Fibroblast of gingiva (primary cell): ENCODE measurements around the gene ITPR2.
A peak's percentile ranks its signal among the peaks of the same experiment; 100 is the strongest.
"Not testable (repeated sequence)": the region's sequence is repeated elsewhere in the genome, so short reads cannot be mapped to it uniquely, and the experiment has no call there.

Experiments
- DNase-seq: peaks from one replicate; pipeline ENCODE4 v3.0.0-alpha.2; 2011; ENCODE audit warnings: low read depth

Gene ITPR2

DNA sequence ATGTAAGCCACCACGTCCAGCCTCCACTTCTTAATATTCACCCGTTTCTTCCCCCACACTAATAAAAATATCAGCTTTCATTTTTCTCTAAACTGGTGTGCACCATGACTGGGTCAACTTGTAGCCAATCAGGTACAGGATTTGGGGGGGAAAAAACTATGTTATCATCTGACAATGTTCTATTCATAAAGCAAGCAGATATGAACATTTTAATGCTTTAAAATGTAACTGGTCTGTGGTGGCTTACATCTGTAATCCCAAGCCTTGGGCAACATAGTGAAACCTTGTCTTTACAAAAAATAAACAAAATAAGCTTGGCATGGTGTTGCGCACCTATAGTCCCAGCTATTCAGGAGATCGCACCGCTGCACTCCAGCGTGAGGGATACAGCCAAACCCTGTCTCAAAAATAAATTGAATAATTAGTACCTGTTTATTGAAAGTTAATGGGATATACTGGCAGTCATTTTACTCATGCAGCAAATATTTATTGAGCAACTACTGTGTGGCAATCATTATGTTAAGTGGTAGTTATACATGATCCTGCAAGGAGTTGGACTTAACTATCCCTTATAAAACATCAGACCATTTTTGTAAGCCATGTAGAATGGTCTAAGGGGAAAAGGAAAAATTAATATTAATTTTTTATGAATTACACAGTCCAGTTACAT, 15.3 kb upstream of the ITPR2 start:
- peak; percentile 57 for DNase-seq

DNA sequence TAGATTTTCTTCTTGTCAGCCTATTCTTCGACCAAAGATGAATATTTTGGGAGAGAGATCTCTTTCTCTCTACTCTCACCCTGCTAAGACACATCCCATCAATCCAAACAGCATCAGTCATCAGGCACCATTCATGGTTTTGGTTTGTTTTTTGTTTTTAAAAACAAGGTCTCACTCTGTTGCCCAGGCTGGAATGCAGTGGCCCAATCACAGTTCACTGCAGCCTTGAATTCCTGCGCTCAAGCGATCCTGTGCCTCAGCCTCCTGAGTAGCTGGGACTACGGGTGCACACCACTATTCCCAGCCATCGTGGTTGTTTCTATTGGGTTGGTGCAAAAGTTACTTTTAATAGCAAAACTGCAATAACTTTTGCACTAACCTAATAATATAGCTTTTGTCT, 14.4 kb upstream of the ITPR2 start:
- DNase-seq, result no peak

DNA sequence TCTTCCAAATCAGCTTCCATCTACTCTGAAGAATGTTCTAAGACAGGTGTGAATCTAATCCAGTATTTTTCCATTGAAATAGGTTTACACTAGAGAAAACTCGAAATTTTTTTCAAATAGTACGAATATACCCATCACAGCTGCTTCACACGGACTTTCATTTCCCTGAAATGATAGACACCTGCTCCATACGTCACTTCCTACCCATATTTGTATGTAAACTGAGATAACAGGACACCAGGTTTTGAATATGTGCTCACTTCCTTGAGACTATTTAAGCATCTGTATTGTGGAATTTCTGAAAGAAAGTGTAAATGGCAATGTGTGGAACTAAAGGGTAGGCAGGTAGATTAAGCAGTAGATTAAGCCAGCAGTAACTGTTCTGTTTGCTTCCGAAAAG, 13.4 kb upstream of the ITPR2 start:
- DNase-seq, result no peak

DNA sequence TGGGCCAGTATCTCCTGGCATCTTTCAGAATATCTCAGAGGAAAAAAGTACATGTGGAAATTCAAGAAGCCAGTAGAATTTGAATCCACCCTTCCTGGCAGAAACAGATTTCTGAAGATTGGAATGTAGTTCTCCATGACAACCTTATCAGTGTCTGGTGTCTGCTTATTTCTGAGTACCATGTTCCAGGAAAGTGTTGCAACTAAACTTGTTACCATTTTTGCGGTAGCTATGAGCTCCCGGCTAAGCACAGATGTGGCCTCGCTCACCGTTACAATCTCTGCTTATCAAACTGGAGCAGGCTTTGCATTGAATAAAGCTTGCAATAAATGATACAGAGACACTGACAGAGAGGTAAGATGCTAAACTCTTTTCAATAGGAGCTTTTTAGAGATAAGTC, 13.0 kb upstream of the ITPR2 start:
- peak; percentile 7 for DNase-seq

DNA sequence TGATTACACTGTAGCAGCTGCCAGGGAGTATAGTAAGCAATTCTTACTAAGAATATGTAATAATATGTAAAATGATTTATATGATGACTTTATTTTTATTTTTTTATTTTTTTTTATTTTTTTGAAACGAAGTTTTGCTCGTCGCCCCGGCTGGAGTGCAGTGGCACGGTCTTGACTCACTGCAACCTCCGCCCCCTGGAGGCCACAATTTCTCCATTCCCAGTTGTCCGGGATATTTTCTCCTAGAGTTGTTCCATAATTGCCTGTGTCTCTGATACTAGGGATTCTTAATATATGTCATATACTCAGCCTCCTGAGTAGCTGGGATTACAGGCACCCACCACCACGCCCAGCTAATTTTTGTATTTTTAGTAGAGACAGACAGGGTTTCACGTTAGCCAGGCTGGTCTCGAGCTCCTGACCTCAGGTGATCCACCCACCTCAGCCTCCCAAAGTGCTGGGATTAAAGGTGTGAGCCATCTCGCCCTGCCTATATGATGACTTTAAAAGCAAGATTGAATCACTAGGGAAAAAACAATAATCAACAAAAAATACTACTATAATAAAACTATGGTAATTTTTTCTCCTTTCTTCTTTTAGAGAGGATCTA, 12.2 kb upstream of the ITPR2 start:
- peak; percentile 33 for DNase-seq

DNA sequence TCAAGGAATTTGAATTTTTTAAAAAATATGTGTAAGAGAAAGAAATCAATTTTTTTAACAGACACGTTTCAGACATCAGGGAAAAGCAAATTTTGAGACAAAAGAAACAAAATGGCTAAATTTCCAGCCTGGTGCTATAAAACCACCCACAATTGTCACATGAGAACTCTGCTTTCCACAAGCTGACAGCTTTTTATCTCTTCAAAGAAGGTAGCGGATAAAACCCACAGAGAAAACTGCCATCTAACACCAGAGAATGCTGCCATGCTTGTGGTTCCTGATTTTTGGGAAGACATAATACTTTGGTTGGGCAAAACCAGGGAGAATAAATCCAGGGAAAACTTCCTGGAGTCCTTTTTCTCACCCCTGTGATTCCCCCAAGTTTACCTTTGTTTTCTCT, 10.3 kb upstream of the ITPR2 start:
- DNase-seq, result no peak

DNA sequence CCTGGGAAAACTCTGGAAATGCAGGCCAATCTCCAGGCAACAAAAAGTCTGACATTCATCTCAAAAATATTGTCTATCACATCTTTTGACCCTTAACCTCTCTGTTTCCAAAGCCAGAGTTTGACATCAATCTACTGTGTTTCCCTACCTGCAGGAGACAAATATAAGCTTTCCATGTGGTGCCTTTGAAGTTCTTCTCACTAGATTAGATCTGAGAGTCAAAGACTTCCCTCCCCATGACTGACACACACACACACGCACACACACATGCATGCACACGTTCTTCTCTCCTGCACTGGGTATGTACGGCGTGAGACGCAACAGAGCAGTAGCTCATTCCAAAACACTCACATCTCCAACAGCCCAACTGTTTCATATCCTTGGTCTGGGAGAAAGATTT, 8.1 kb upstream of the ITPR2 start:
- no peak for DNase-seq

DNA sequence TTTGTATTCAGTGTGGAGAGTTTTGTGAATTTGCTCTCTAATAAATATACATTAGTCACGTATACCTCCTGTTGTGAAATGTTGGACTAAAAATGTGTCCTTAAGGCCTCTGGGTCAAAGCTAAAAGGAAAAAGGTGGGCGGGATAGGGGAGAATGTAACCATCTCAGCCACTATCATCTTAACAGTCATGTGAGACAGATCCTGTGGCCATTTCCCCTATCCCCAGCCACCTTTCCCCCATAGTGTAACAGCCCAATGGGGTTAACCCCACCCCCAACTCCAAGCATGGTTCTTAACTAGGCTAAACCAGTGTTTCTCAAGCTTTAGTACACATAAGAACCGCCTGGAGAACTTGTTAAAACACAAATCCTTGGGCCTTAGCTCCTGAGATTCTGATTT, 6.5 kb upstream of the ITPR2 start:
- DNase-seq, result no peak

DNA sequence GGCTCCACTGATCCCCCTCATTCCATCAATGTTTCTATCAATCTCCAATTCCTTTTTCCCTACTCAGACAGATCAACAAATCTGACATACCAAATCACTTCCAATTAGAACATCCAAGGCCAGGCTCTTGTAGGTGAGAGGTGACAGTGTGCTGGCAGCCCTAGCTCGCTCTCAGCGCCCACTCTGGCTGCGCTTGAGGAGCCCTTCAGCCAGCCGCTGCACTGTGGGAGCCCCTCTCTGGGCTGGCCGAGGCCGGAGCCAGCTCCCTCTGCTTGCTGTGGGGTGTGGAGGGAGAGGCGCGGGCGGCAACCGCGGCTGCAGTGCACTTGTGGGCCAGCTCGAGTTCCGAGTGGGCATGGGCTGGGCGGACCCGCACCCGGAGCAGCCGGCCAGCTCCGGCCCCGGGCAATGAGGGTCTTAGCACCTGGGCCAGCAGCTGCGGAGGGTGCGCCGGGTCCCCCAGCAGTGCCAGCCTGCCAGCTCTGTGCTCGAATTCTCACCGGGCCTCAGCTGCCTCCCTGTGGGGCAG, 6.0 kb upstream of the ITPR2 start:
- DNase-seq, result no peak

DNA sequence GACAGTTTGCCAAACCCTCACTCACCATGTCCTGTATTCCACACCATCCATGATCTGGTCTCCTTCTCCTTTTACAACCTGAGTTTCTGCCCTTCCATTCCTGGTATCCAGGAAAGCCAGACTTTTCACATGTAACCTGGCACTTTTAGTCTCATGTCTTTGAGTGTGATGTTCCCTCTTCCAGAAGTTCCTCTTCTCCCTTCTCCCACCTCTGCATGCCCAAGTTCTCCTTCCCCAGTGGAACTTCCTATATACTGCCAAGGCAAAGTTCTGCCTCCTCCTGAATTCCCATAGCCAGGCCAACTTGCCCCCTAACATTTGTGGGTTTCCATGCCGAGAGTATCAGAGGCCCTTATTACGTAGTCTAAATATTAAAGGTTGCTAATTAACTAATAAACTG, 3.2 kb upstream of the ITPR2 start:
- no peak for DNase-seq

DNA sequence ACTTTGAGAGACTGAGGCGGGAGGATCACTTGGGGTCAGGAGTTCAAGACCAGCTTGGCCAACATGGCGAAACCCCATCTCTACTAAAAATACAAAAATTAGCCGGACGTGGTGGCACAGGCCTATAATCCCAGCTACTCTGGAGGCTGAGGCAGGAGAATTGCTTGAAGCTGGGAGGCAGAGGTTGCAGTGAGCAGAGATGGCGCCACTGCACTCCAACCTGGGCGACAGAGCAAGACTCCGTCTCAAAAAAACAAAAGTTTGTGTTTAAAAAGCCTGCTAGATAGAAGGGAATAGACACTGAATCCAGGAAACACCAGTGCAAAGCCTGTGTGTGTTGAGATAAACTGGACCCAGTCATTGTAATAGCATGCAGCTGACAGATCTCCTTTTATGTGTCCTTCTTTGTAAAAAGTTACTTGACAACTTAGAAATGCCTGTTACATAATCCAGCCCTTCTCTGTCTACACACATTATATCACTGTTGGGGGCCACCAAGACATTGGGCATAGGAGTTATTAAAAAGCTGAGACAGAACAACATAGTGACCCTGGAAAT, 1.6 kb upstream of the ITPR2 start:
- DNase-seq, result not testable (repeated sequence)

DNA sequence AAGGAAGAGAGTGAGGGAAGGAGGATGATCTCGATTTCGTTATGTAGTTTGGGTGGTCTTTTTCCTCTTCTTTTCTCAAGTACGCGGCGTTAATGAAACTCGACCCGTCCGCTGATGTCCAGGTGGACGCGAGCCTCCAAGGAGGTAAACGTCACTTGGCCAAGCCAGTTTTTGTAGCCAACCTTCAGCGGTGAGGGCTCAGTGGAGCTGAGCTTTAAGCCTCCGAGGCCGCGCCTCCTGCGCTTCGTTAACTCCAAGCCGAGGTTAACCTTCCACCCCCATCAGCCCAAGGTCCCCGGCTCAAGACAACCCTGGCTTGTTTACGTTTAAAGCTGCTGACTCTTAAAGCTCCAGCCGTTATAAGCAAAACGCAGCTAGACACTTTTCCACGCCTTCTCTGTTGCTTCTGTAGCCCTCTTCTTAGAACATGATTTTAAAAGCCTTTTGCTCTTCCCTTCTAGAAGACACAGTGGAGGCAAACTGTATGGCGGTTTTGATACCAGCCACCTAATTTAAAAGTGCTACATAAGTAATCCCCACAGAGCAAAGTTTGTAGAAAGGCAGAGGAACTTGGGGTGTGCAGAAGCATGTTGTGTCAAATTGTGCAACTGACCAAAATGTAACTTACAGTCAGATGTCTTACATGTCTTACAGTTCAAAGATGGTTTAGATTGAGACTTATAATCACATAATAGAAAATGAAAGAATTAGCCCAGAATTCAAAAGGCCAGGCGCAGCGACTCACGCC, 923 bp upstream of the ITPR2 start:
- DNase-seq, result peak; percentile 16

DNA sequence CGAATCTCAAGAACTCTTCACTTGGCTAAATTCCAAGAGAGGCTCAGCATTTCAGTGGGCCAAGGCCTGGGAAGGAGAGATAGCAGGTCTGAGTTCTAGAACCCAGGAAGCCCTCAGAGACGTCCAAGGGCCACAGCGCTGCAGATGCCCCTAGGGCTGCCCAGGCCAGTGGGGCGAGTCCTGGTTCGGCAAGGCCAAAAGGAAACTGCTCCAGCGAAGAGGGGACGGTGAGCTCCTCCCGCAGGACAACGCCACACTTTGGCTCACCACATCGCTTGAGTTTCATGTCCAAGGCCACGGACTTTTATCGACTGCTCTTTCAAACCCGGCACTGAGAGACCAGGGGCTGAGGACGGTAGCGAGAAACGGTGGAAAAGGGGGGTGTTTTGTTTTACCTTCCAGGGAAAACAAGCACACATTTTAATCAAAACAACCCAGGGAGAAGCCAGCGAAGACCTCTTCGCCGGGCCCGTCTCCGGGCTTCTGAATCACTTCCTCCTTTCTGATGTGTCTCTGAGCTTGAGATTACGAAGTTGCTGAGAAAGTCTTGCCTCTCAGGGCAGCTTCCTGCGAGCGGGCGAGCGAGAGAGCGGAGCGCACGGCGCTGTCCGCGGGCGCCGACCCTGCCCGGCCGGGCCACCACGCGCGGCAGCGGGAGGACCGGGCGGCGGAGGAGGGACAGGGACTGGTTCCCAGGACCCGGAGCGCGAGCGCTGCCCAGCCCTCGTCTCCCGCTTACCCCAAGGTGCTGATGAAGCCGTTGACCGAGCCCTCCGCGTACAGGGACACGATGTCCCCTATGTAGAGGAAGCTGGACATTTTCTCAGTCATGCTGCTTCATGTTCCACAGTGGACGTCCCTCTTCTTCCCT, 808 bp downstream of the ITPR2 start:
- peak; percentile 65 for DNase-seq

DNA sequence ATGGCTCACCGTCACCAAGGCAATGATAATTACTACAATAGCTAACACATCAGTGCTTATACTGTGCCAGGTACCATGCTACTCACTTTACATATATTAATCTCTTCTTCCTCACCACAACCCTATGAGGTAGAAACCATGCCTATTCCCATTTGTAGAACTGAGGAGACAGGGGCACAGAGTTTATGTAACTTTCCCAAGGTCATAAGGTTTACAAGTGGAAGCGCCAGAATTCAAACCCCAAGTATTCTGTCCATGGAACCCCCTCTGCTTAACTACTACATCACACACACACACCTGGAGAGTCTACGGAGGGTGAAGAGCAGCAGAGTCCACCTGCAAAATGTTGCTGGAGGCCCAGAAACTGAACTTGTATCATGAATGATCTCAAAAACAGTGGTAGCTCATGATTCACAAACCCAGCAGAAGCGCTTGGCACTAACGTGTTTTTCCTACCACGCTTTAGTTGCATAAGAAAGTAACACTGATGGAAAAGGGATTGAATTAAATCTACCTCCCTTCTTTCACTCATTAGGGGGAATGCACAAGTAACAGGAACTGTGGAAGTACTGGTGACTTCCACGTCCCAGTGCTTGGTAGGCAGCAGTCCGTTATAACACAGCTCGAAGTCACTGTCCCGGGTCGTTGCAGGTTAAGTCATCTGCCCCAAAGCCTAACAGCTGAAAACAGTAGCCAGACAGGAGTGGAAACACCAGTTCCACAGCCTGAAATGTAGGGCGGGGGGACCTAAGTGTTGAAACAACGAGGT, 2.0 kb downstream of the ITPR2 start:
- no peak for DNase-seq

DNA sequence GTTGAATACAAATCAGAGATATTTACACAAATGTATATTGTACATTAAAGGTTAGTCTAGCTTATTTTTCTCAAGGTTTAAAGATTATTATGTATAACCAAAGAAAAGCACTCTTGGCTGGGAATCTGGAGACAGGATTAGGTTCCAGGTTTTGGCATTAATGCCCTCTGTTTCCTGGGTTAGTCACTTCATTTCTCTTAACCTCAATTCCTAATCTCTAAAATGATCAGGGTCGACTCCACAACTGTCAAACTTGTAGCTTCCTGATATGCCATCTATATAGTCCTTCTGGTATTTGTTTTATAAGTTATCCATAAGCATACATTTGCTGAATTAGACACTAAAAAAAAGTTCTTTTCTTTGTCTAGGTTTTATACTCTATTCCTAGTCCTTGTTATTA, 2.6 kb downstream of the ITPR2 start:
- DNase-seq, result no peak

DNA sequence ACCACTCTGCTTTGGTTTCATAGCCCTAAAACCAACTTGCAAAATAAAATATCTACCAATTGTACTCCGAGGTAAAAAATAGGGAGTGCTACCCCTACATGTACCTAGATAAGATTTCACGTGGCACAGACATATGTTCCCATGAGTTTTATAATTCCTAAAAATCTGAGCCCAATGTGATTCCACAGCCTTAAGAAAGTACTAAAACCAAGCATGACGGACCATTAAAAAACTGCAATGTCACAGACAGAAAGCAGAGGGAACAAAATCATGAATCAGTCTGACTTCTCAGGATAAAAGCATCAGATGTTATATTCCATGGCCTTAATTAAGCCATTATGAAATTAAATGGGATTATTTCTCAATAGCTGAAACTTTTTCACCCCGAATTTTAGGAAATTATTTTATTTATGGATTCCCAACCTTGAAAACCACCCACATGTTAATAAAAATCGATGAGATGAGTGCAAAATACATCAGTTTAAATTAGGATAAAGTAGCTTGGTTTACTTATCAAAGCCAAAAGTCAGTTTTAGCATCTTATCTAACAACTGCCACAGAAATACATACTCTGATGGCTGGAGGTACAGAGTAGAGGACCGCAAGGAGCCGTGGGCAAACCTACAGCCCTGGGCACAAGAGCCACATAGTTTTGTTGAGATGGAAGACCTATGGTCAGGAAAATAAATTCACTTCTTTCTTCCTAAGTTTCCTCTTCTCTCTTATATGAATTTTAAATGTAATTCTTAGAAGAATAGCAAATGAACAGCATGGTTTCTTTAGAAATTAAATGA, 4.5 kb downstream of the ITPR2 start:
- DNase-seq, result no peak

DNA sequence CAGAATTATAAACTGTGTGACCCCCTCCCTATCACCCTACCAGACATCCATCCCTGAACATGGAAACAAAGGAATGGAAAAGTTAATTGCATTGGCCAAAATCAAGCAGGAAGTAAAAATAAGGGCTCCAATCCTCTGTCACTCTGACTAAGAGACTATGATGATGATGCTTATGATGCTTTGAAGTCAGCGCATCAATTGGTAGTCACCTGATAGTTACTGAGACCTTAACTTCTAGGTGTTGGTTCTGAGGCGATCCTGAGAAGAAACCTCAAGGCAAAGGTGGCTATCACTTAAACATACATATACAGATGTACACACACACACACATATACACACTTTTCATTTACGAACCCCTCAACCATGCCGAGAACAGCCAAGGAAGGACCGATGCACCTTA, 6.6 kb downstream of the ITPR2 start:
- DNase-seq, result no peak

DNA sequence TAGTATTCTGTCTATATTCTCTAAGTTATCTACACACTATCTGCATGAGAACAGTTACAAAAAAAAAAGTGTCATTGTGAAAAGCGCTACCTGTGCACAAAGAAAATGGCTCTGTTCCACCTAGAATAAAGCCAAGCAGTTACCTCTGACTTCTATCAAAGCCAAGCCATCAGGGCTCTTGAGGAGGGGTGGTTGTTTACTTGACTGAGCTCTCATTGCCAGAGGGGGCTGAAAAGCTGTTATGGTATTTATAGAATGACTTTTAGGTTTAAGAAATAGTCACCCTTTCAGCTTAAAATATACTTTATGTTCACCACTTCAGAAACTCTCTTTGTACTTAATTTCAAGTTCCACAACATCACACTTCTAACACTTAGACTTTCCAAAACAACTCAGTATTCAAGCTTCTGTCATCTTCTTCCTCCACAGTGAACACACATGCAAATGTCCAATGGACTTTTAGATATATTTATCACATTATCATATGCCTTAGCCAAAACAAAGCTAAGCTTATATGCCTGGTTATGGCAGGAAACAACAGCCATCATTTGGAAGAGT, 7.5 kb downstream of the ITPR2 start:
- no peak for DNase-seq

DNA sequence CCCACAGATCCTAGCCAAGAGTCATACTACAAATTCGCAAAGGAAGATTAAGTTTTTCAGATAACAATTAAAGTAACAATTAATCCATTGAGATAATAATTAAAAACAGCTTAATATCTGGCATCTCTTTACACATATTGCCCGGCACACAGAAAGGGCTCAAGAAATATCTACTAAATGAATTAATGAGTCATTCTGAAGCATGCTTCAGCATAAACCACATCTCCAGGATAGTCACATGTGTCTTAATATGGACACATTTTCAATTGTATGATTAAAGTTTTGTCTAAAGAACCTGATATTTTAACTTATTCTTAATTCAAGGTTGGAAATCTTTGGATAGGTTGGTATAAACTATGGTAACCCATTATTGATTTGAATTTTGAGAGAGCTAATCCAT, 9.6 kb downstream of the ITPR2 start:
- no peak for DNase-seq

DNA sequence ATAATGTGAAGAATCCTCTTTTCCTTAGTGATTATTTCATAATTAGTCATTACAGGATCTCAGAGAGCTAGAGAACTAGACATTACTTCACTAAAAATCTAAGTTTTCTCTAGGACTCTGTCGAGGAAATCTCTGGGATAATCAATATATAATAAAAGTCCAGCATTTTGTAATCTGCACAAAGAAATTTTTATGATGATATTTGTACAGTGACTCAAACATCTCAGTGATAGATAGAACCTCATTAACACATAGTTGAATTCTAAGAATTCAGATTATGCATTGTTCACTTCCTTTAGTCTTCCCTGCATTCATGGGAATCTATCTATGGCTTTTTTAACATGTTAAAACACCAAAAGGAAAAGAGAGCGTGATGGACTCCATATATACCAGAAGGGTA, 11.0 kb downstream of the ITPR2 start:
- no peak for DNase-seq
